SW480 (cell line): Measurements from ENCODE around the gene GTF2F1.
"Not testable (repeated sequence)": the region's sequence is repeated elsewhere in the genome, so short reads cannot be mapped to it uniquely, and the experiment has no call there.

ENCODE experiments used
- DNase-seq: peaks from one replicate; pipeline ENCODE4 v3.0.0-alpha.2; 2016; ENCODE audit warnings: low spot score

The GTF2F1 gene

GRCh38 chr19:6417713-6418561 lies 25.0 kb upstream of the GTF2F1 start:
- DNase-seq: no peak

DNA sequence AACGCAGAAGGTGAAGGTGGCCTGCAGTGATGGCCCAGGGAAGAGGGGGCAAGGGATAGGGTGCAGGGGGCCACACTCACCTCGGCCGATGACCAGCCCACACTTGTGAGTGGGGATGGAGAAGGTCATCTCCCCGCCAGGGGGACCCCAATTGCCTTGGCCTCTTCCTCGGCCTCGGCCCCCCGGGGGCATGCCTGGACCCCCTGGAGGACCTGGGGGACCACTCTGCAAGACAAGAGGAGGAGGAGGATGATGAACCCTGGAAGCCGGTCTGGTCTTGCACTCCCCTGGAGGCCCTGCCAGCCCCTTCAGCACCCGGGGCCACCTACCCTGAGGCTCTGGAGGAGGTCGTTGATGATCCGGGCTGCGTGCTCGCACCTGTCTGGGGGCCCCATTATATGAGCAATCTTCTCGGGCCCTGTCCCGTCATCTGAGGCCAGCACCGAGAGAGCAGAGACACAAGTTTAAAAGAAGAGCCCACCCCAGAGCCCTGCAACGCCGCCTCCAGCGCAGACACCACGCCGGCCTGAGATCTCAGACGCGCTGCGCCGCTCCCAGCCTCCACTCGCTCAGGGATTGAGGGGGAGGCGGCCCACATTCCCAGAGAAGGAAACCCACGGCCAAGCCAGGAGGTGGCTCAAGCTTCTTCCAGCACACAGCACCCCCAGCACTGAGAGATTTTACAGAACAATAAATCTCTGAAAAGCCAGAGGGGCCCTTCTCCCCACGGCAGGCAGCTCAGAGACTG lies 23.9 kb upstream of the GTF2F1 start:
- DNase-seq: no peak

- no peak for DNase-seq
Measured at GRCh38 chr19:6415591-6416190, 22.7 kb upstream of the GTF2F1 start.

GRCh38 chr19:6414793-6415590 lies 22.0 kb upstream of the GTF2F1 start:
- no peak for DNase-seq

DNA sequence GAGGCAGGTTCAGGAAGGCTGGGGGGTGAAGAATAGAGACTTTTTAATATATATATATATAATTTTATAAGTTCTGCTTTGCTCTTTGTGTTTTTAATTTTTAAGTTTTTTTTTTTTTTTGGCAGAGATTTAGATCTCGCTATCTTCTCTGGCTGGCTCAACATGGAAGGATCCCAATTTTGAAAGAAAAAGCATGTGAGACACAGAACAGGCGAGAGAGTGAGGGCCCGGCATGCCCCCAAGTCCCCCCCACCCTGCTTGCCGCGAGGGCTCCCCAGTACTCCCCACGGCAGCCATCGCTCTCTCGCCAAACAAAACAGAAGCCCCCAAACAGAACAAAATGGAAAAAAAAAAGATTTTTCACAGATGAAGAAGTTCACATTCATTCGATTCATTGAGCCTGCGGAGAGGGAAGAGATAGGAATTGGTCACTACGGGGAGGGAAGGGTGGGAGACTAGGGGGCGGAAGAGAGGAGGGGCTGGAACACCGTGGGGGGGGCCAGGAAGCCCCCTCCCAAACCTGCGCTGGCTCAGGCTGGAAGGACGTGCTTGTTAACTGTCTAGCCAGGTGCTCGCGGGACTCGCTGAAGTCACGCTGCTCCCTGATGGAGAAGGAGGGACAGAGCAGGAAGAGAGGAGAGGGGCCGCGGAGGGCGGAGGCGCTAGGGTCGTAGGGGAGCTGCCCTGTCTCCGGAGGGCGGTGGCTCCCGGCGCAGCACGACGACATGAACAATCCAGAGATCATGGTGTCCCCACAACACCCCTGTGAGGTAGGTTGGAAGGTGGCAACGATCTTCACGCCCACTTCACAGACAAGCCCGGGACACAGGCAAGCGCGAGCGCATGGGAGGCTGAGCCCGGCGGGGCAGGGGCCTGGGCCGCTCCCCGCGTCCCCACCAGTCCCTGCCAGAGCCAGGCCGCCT lies 21.0 kb upstream of the GTF2F1 start:
- no peak for DNase-seq

GRCh38 chr19:6413291-6413690 lies 20.3 kb upstream of the GTF2F1 start:
- no peak for DNase-seq

DNA sequence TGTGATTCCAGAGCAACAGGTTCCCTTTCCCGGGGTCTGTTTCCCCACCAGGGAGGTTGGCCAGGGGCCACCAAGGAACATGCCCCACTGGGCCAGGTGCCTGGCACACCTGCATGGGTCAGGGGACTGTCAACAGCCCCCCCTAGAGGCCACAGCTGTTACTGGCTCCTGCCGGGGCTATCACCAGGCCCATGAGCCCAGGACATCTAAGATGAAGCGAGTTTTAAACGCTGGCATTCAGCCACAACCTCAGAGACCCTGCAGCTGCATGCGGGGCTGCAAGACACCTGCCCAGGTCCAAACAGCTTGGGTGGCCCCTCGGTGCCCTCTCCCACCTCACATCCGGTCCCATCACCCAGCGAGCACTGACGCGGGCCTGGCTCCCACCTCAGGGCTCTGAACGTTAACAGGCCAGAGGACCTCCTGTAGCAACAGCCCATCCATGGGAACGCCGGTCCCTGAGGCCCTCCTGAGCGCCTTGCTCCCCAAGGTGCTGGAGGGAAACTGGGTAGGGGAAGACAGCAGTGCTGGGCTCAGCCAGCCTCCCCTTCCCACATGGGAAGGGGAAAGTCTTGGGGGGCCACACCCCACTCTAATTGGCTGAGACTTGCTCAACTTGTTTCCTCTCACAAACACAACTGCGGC lies 19.6 kb upstream of the GTF2F1 start:
- DNase-seq: no peak

GRCh38 chr19:6412061-6412446 lies 19.1 kb upstream of the GTF2F1 start:
- DNase-seq: no peak

DNA sequence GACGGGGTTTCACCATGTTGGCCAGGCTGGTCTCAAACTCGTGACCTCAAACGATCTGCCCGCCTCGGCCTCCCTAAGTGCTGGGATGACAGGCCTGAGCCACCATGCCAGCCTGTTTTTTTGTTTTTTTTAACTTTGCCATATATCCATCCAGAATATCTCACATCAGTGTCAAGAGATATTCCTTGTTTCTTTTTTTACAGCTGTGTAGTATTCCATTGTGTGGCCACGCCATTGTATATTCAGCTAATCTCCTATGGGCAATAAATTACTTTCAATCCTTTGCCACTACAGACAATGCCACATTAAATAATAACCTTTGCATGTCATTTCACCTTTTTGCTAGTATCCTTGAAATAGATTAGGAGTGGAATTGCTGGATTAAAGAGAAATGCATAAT lies 16.4 kb upstream of the GTF2F1 start:
- DNase-seq: no peak

GRCh38 chr19:6406401-6406800 lies 13.4 kb upstream of the GTF2F1 start:
- DNase-seq: no peak

DNA sequence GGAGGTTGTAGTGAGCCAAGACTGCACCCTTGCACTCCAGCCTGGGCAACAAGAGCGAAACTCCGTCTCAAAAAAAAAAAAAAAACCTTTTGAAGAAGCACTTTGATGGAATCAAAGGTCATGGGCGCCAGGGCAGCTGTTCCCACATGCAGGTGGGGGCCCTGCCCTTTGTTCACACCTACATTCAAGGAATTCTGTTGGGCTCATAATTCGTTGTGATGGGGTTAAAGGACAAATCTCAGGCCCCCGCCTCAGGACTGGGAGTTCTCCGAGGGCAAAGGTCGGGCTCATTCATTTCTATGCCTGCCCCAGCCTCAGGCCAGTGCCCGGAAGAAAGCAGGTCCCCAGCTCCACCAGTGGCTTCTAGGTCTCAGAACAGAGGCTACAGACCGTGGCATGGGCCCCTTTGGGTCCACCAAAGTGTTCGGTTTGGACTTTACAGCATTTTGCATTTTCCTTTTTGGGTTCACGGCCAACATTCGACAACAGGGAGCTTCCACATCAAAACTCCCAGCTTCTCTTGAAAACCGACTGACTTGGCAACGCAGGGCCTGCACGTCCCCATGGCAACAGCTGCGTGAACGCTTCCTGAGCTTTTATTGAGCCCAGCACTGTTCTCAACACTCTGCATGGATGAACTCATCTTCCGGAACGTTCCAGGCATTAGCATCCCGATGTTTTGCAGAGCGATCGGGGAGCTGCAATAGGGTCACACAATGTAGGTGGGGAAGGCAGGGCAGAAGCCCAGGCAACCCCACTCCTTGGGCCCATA lies 10.1 kb upstream of the GTF2F1 start:
- DNase-seq: peak; percentile 57

DNA sequence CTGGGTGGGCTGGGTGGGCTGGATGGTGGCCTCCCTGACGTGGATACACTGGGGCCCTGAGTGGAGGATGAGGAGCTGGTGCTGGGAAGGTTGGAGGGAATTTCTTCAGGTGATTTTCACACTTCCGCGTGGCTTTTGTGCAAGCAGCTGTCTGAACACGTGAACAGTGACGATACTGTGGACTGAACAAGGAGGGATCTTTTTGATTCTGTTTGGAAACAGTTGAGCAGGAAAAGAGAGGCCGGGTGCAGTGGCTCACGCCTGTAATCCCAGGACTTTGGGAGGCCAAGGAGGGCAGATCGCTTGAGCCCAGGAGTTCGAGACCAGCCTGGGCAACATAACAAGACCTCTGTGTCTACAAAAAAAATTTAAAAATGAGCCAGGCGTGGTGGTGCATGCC lies 9.1 kb upstream of the GTF2F1 start:
- no peak for DNase-seq

GRCh38 chr19:6400062-6400944 lies 7.3 kb upstream of the GTF2F1 start:
- not testable (repeated sequence) for DNase-seq

DNA sequence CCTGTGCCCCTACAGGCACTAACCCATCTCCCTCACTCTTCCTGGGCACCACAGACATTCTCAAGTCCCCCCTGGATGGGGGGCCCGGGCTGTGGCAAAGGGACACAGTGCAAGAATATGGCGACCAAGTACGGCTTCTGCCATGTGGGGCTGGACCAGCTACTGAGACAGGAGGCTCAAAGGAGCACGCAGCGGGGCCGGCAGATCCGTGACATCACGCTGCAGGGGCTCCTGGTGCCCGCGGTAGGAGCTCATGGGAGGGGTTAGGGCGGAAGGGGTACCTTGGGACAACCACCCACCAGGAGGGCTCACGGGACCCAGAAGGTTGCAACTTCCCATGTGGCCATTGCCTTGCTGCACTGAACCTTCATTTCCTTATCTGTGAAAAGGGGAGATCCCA lies 3.3 kb upstream of the GTF2F1 start:
- DNase-seq: no peak

GRCh38 chr19:6394831-6395230 lies 1.9 kb upstream of the GTF2F1 start:
- no peak for DNase-seq

GRCh38 chr19:6393983-6394412 lies 1.0 kb upstream of the GTF2F1 start:
- DNase-seq: no peak

- no peak for DNase-seq
Measured at GRCh38 chr19:6392221-6393073, 517 bp downstream of the GTF2F1 start.

GRCh38 chr19:6387372-6387771 lies 5.6 kb downstream of the GTF2F1 start:
- DNase-seq: no peak
